GM21737 (cell line): ENCODE measurements around the gene ANKRD33.

ENCODE experiments used
- ATAC-seq: cut with Tn5 transposase; IDR thresholded peaks from one replicate; pipeline ENCODE4 v1.9.1; 2021; ENCODE audit warnings: mild to moderate bottlenecking, moderate library complexity; ENCODE audit not compliant: unreplicated experiment

Gene ANKRD33

GRCh38 chr12:51941011-51941581 is 53.2 kb downstream of the ANKRD33 start:
- ATAC-seq = no peak
